DOHH2 (cell line): ENCODE measurements around the gene COL4A2.

Experiments used
- EZH2phosphoT487 ChIP-seq: fragments of 200-600 bp; sonication (generic); IDR thresholded peaks from 2 replicates; pipeline ENCODE4 v1.6.1; 2017; ENCODE audit warnings: borderline replicate concordance, mild to moderate bottlenecking, antibody characterized with exemption, low read length, moderate library complexity, mixed read lengths
- TF ChIP-seq, protein P1 (sequence below): fragments of 200-600 bp; sonication (generic); IDR thresholded peaks from one replicate; pipeline ENCODE4 v1.5.1; 2014; ENCODE audit warnings: antibody characterized with exemption, mild to moderate bottlenecking, low read depth, low read length; ENCODE audit not compliant: poor library complexity, severe bottlenecking

GRCh38 chr13:110306340-110306959 is 634 bp upstream of the COL4A2 start:
- no peak for TF ChIP-seq EZH2phosphoT487
- TF ChIP-seq, protein P1, sequence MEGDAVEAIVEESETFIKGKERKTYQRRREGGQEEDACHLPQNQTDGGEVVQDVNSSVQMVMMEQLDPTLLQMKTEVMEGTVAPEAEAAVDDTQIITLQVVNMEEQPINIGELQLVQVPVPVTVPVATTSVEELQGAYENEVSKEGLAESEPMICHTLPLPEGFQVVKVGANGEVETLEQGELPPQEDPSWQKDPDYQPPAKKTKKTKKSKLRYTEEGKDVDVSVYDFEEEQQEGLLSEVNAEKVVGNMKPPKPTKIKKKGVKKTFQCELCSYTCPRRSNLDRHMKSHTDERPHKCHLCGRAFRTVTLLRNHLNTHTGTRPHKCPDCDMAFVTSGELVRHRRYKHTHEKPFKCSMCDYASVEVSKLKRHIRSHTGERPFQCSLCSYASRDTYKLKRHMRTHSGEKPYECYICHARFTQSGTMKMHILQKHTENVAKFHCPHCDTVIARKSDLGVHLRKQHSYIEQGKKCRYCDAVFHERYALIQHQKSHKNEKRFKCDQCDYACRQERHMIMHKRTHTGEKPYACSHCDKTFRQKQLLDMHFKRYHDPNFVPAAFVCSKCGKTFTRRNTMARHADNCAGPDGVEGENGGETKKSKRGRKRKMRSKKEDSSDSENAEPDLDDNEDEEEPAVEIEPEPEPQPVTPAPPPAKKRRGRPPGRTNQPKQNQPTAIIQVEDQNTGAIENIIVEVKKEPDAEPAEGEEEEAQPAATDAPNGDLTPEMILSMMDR = no peak
